C1 segment of cervical spinal cord (tissue), 14 donors: ENCODE results near the gene GNL1.

Experiments used
- DNase-seq, 14 donors: peaks; one replicate each; lab custom pipeline; 2025; lab: John Stamatoyannopoulos, UW

The GNL1 gene

DNA sequence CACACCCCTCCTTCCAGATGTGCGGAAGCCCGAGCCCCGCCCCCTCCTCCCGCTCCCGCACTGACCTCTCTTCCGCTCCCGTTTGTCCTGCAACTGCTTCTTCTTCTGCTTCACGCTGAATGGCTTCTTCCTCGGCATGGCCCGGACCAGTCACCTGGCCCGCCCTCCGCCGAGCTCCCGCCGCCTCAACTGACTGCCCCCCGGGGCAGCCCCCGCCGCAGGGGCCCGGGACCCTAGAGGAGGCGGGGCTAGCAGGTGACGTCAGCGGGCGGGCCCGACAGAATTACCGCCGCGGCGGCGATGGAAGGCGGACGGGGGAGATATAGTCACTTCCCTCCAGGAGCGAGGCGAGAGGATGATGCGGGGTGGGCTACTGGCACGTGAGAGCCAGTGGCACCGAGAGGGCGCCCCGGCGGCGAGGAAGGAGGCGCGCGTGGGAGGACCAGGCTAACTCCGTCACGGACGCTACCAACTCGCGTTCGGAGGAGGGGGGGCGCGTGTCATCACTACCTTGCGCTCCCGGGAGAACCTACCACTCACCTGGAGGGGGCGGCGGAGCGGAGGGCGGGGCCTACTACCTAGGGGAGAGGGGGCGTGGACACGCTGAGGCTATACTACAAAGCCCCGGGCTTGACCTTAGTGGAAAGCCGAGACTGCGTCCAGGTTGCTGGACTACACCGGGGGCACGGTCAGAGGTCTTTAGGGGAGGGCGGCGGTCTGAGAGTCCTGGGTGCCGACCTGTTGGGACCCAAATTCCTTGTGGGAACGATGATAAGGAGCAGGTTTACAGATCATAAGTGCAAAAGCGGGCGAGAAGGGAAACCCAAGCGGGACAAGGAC is at the start of gene GNL1:
GNL1 (minus strand) TSS at position 424 of the 840 bp plus-strand sequence; CDS start at position 138, 286 bp downstream.
- DNase-seq = peak; percentile 69 to 94 (median 86)

- DNase-seq = no peak
Measured at GRCh38 chr6:30603961-30604360, 47.7 kb upstream of the GNL1 start.

GRCh38 chr6:30601815-30602641 is 45.7 kb upstream of the GNL1 start:
- no peak for DNase-seq

DNA sequence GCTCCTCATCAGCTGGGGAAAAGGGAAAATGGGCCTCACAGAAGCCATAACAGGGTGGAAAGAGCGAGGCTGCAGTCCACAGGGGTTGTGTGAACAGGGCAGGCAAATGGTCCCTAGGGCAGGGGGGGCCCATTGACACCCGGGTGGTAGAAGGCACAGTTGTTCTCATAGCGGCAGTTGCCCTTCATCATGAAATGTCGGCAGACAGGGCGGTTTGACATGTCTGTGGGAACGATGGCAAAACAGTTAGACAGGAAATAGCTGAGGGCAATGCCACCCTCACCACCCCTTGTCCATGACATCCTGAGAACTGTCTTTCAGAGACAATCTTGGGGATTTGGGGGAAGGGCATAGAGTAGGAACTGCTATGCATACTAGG is 45.1 kb upstream of the GNL1 start:
- no peak for DNase-seq

DNA sequence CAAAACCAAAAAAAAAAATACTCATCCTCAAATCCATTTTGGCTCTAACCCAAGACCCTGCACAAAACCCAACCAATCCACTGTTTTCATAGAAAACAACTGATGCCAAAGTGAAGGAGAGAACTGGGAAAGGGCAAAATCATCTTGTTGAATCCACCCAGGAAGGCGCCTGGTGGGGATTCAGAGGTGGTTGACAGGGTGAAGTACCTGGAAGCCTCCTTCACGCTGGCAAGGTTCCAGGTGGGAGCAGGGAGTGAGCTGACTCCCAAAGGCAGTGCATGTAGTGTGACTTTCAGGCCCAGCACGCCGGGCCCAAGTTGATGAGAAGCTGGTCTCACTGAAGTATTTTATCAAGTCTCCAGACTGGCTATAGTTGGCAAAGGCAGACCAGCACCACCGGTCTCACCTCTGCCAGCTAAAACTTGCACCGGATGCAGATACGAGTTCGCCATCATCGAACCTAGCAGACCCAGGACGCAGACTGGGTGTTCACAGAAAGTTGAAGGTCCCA is 44.2 kb upstream of the GNL1 start:
- DNase-seq = no peak

DNA sequence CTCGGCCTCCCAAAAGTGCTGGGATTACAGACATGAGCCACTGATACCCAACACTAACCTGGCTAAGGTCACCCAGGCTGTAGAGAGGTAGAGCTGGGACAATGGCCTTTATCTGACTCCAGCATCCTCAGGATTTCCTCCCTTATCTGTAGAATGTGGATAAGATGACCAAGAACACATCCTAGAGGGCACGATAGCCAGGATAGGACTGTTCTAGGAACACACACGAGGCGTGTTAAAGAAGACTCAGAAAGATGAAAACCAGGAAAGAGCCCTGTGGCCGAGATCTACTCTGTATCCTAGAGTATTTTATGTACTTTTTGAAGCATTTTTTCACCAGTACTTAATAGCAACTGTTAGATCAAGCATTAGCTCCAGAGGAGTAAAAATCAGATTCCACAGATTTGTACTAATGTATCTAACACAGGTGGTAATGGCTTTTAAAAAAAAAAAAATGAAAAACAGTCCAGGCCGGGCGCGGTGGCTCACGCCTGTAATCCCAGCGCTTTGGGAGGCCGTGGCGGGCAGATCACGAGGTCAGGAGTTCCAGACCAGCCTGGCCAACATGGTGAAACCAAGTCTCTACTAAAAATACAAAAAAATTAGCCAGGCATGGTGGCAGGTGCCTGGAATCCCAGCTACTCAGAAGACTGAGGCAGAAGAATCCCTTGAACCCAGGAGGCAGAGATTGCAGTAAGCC is 43.5 kb upstream of the GNL1 start:
- DNase-seq = no peak

DNA sequence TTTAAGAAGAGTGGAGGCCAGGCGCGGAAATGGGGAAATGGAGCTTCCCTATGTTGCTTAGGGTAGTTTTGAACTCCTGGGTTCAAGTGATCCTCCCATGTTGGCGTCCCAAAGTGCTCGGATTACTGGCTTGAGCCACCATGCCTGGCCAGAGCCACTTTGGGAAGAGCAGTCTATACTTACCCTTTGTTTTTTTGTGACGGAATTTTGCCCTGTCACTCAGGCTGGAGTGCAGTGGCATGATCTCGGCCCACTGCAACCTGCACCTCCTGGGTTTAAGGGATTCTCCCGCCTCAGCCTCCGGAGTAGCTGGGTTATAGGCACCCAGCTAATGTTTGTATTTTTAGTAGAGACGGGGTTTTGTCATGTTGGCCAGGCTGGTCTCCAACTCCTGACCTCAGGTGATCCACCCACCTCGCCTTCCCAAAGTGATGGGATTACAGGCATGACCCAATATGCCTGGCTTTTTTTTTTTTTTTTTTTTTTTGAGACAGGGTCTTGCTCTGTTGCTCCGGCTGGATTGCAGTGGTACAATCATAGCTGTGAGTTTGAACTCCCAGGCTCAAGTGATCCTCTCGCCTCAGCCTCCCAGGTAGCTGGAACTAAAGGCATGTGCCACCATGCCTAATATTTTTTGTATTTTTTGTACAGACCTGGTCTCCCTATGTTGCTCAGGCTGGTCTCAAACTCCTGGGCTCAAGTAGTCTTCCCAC is 42.8 kb upstream of the GNL1 start:
- no peak for DNase-seq

GRCh38 chr6:30597315-30598144 is 41.2 kb upstream of the GNL1 start:
- peak in 7 of 14 donors; percentile 6 to 35 (median 14) for DNase-seq

GRCh38 chr6:30592287-30592686 is 36.0 kb upstream of the GNL1 start:
- DNase-seq = no peak

DNA sequence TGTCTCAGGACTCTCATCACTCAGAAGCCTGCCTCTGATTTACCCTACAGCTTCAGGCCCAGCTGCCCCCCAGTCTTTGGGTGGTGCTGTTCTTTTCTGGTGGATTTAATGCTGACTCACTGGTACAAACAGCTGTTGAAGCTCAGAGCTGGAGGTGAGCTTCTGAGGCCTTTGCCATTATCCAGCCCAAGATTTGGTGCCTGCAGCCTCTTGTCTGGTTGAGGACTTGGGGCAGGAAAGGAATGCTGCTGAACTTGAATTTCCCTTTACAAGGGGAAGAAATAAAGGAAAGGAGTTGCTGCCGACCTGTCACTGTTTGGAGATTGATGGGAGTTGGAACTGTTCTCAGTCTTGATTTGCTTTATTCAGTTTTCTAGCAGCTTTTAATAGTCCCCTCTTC is 34.7 kb upstream of the GNL1 start:
- DNase-seq = no peak

GRCh38 chr6:30590509-30590908 is 34.2 kb upstream of the GNL1 start:
- no peak for DNase-seq

DNA sequence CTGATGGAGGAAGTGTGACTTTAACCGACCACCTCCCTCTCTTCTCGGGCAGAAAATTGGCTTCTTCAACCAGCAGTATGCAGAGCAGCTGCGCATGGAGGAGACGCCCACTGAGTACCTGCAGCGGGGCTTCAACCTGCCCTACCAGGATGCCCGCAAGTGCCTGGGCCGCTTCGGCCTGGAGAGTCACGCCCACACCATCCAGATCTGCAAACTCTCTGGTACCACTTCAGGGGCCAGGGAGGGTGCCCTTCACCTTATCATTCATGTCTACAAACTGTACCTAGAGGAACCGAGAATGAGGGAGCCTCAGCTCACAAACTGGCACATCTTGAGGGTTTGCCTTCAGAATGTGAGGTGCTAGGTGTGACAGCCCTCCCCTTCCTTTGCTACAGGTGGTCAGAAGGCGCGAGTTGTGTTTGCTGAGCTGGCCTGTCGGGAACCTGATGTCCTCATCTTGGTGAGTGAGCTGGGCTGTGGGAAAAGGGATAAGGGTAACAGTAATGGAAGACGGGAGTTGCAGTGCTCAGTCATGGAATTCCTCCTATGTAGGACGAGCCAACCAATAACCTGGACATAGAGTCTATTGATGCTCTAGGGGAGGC is 33.6 kb upstream of the GNL1 start:
- DNase-seq = no peak

- DNase-seq = no peak
Measured at GRCh38 chr6:30583921-30584320, 27.6 kb upstream of the GNL1 start.

DNA sequence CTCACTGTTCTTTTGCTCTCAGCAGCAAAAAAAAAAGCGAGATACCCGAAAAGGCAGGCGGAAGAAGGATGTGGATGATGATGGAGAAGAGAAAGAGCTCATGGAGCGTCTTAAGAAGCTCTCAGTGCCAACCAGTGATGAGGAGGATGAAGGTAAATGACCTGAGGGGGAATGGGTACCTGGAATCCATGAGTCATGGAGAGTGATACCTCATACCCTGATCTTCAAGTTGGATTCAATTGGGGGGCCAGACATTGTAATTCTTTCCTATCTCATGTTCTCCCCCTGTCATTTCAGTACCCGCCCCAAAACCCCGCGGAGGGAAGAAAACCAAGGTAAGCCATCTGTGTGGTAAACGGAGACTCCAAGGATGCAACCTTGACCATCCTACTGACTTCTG is 21.8 kb upstream of the GNL1 start:
- DNase-seq = no peak

GRCh38 chr6:30573113-30573512 is 16.8 kb upstream of the GNL1 start:
- DNase-seq = no peak

DNA sequence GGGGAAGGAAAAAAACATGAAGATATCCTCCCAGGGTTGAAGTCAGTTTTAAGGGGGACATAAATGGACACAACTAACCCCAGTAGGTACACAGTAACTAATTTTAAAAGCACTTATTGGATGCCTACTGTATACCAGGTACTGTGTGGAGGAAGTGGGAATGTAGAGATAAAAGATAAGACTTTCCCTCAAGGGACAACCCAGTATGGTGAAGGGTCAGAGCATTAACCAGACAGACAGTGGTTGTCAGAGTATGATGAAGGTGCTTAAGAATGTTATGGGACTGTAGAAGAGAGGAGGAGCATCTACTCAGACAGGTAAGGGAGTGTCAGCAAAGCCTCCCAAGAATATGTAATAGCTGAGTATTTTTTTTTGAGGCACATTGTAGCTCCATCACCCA is 15.9 kb upstream of the GNL1 start:
- DNase-seq = no peak

DNA sequence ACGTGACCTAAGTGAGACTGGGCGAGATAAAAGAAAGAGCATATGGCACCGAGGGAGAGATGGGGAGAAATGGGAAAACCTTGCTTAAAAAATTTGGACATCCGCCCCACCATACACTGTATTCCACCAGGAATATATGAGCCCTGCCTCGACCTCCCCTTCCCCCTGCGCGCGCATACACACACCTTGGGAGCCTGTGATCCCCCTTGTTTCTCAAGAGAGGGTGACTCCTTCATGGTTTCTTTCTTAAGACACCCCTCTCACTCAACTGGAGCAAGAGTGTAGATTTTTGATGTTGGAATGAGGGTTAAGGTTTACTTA is 15.4 kb upstream of the GNL1 start:
- DNase-seq = no peak

DNA sequence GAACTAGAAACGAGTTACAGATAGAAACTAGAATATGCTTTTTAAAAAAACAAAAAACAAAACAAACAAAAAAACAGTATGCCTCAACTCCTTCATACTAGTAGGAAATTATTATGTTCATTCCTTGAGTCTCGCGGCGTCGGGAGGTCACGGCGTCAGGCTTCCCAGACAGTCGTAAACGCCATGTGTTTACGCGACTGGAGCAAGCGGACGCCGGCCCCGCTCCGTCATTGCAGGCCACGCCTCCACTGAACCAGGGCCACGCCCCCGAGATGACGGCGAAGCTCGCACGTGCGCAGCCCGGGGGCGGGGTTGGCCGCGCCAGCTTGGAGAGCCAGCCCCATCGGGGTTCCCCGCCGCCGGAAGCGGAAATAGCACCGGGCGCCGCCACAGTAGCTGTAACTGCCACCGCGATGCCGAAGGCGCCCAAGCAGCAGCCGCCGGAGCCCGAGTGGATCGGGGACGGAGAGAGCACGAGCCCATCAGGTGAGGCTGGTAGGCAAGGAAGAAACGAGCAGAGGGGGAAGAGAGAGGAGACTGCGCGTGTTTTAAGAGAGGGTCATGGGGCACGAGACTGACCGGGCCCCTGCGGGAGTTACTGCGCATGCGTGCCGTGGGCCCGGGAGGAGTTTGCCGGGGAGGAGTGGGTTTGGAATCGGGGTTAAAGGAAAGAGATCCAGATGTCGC is 14.9 kb upstream of the GNL1 start, which contains the start of gene ABCF1:
ABCF1 (plus strand) TSS at position 368 of the 687 bp plus-strand sequence; CDS start at position 414, 46 bp downstream.
- DNase-seq = peak; percentile 78 to 99 (median 95)

DNA sequence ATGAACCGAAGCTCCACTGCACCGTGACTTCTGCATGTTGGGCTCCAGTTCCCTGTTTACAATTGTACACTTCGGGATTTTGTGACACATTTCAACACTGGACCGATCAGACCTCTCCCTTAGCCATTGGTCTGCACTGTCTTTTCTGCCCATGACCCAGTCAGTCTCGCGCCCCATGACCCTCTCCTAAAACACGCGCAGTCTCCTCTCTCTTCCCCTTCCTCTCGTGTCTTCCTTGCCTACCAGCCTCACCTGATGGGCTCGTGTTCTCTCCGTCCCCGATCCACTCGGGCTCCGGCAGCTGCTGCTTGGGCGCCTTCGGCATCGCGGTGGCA is 14.4 kb upstream of the GNL1 start:
- DNase-seq = peak in 3 of 14 donors; percentile 36 to 57 (median 50)
